Fibroblast of the conjunctiva (primary cell): ENCODE results near the gene ARMC12.
"Not testable (repeated sequence)": the region's sequence is repeated elsewhere in the genome, so short reads cannot be mapped to it uniquely, and the experiment has no call there.

Source experiments
- DNase-seq: peaks from one replicate; pipeline ENCODE4 v3.0.0-alpha.2; 2010; ENCODE audit warnings: low read depth

Gene ARMC12

DNA sequence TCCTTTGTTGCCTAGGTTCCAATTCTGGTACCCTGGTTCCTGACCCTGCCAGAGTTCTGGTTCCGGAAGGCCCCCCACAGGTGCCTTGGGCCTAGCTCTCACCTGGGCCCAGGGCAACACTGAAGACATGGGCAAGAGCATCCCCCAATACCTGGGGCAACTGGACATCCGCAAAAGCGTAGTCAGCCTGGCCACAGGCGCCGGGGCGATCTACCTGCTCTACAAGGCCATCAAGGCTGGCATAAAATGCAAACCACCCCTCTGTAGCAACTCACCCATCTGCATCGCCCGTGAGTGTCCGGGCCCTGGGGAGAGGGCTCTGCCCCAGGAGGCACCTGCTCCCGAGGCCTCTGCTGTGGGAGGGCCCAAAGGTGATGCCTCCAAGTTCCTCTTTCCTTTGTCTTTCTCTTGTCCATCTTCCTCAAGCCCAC, at the start of gene ARMC12:
ARMC12 (plus strand) TSS at position 51 of the 431 bp plus-strand sequence; CDS start at position 128, 77 bp downstream.
- no peak for DNase-seq

- DNase-seq, result no peak
Observed at GRCh38 chr6:35687658-35688604, 48.9 kb upstream of the ARMC12 start.

DNA sequence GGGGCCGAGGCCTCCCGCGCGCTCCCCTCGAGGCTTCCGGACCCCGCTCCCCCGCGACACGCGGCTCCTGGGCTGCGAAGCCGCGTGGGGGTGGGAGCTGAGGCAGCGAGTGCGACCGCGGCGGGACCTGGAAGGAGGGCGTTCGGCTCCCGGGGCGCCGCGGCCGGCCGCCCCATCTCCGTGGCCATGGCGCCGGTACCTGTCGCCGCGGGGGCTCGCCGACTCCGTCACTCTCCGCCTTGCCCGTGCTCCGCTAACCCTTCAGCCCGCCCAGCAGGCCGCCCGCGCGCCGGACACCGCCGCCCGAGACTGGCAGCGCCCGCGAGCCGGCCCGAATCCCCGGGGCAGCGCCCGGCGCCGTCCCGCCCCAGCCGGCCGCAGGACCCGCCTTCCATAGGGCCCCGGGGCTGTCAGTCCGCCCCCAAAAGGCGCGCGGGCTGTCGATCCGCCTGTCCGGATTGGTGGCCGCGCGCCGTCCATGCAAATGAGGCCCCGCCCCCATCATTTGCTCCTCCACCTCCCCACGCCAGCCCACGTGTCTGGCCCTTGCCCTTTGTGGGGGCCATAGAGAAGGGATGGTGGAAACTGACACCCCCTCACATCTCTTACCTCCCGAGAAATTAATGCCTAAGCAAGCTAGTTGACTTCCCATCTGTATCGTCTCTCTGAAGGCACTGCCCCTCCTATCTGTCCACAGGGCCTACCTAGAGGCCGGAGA, 48.1 kb upstream of the ARMC12 start, which contains the start of gene FKBP5:
FKBP5 (minus strand) TSS at position 311 of the 718 bp plus-strand sequence. CDS start 46,091 bp downstream, outside the sequence.
- DNase-seq, result peak; percentile 87

GRCh38 chr6:35690006-35690405, 46.8 kb upstream of the ARMC12 start:
- not testable (repeated sequence) for DNase-seq

DNA sequence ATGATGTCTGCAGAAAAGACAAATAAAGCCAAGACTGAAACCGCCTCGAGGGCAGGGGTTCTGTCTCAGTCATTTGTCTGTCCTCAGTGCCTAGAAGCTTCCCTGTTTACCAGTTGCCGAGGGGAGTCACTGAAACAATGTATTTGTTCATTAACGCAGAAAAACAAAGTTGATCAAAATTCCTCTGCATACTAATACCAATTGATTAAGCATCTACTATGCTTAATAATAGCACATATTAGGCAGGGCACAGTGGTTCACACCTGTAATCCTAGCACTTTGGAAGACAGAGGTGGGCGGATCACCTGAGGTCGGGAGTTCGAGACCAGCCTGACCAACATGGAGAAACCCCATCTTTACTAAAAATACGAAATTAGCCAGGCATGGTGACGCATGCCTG, 46.3 kb upstream of the ARMC12 start:
- no peak for DNase-seq

GRCh38 chr6:35691027-35691824, 45.6 kb upstream of the ARMC12 start:
- peak; percentile 77 for DNase-seq

DNA sequence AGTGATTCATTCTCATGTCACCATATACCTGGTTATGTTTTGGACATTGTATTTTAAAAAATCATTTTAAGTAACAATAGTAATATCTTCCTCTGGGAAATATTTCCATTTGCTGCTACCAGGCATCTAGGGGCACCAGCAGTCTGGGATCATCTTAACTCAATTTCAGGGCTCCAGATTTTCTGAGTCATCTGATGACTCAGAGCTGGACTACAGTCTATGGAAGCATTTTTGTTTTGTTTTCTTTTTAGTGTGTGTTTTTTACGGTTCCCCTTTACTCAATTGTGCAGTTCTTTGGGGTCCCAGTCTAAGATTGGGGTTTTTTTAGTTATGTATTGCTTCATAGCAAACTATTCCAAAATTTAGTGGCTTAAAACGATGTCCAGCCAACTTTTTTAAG, 42.4 kb upstream of the ARMC12 start:
- DNase-seq, result no peak

DNA sequence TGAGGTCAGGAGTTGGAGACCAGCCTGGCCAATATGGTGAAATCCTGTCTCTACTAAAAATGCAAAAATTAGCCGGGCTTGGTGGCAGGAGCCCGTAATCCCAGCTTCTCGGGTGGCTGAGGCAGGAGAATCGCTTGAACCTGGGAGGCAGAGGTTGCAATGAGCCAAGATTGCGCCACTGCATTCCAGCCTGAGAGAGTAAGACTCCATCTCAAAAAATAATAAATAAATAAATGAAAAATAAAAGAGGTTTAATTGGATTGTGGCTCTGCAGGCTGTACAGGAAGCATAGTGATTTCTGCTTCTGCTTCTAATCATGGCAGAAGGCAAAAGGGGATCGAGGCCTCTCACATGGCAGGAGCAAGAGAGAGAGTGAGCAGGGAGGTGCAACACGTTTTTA, 38.4 kb upstream of the ARMC12 start:
- DNase-seq, result not testable (repeated sequence)

DNA sequence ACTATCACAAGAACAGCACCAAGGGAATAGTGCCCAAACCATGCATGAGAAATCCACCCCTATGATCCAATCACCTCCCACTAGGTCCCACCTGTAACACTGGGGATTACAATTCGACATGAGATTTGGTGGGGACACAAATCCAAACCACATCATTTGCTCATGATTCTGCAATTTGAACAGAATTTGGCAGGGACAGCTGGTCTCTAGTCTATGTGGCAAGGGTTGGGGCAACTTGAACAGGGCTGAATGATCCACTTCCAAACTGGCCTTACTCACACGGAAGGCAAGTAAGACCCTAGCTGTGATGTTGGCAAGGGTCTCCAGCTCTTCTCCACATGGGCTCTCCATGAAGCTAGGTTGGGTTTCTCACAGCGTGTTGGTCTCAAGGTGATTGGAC, 38.0 kb upstream of the ARMC12 start:
- no peak for DNase-seq

DNA sequence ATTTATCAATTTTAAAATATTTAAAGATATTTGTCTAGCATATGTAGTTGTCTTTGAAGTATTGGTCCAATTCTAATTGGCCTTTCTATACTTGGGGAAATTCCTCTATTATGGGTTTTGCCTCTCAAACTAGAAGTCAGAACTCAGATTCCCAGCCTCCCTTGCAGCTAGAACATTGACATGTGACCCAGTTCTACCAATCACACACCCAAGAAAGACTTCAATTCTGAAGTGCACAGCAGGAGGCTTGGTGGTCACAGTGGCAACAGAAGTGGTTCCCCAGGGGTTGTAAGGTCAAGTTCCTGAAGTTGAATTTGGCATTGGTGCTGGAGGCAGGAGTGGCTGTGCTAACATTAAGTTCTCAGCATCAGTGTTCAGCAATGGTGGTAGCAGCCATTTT, 33.3 kb upstream of the ARMC12 start:
- no peak for DNase-seq

GRCh38 chr6:35706468-35706867, 30.4 kb upstream of the ARMC12 start:
- no peak for DNase-seq

DNA sequence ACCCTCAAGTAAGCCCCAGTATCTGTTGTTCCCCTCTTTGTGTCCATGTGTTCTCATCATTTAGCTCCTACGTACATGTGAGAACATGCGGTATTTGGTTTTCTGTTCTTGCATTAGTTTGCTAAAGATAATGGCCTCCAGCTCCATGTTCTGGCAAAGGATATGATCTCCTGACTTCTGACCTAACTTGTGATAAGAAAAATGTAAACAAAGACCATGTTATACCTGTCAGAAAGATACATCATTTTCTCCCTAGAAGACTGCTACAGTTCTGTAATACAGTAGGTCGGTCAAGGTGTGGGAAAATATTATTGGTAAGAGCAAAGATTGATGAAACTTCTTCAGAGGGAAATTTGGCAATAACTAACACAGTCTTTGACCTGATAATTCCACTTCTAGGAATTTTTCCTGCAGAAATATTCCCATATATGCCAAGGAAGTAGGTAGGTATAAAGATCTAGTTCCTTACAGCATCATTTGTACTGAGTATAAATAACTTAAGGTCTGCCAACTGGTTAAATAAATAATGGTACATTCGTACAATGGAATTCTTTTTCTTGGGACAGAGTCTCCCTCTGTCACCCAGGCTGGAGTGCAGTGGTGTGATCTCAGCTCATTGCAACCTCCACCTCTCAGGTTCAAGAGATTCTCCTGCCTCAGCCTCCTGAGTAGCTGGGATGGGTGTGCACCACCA, 29.0 kb upstream of the ARMC12 start:
- DNase-seq, result no peak

- DNase-seq, result no peak
Observed at GRCh38 chr6:35708585-35708984, 28.2 kb upstream of the ARMC12 start.

- no peak for DNase-seq
Observed at GRCh38 chr6:35710241-35710847, 26.5 kb upstream of the ARMC12 start.

DNA sequence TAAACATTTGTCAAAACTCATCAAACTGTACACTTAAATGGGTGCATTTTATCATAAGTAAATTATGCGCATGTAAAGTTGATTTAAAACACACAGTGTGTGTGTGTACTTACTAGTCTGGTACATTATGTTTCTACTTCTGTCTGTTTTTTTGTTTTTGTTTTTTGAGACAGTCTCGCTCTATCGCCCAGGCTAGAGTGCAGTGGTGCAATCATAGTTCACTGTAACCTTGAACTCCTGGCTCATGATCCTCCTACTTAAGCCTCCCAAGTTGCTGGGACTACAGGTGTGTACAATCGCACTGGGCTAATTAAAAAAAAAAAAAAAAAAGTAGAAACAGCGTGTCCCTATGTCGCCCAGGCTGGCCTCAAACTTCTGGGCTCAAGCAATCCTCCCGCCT, 25.1 kb upstream of the ARMC12 start:
- DNase-seq, result no peak

DNA sequence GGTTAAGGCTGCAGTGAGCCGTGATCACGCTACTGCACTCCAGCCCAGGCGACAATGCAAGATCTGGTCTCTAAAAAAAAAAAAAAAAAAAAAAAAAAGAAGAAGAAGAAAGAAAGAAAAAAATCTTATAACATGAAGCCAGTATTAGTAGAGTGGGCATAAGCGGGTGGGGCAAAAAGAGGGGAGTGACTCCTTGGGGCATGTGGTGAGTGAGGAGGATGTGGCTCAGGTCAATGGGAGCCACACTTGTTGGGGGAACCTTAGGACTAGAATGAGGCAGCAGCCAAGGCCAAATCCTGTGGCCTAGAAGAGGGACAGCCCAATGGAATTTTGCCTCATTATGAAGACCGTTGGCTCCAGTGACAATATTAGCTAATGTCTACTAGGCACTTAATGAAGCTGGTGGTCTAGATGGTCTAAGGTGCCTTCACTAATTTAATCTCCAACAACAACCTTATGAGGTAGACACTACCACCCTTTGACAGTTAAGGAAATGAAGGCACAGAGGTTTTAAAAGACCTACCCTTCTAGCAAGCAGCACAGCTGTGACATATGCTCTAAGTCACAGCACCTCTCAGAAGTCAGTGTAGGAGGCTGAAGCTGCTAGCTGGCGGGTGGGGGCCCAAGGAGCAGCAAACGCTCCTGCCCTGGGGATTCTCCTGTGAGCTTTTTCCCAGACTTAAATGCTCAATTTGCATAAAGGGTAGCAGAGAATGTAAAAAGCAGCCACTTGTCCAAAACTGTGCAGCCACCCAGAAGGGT, 23.6 kb upstream of the ARMC12 start:
- no peak for DNase-seq

DNA sequence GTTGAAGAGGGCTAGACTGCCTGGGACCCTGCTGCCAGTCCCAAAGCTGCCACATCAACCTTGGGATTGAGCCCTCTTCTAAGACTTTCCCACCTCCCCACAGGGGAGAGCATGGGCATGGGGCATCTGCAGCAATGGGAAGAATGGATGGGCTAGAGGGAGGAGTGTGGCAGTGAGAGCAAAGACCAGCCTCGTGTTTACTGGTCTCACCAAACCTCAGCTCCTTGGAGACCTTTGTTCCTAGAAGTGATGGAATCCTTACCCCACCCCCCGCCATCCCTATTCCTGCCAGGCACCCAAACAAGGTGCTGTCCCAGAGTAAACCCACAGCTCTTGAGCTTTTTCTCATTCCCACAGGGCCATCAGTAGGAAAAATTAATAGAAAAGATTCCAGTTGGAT, 20.0 kb upstream of the ARMC12 start:
- no peak for DNase-seq

GRCh38 chr6:35717449-35718374, 19.1 kb upstream of the ARMC12 start:
- DNase-seq, result no peak

- no peak for DNase-seq
Observed at GRCh38 chr6:35718375-35718736, 18.5 kb upstream of the ARMC12 start.
